ENCODE measurements around the gene XIRP1.

Gene XIRP1

GRCh38 chr3:39207361-39208186, 15.2 kb upstream of the XIRP1 start:
- no peak for FAIRE-seq

GRCh38 chr3:39205919-39206516, 13.6 kb upstream of the XIRP1 start:
- FAIRE-seq: no peak

- FAIRE-seq: no peak
Observed at GRCh38 chr3:39205131-39205530, 12.7 kb upstream of the XIRP1 start.

GRCh38 chr3:39203860-39204259, 11.5 kb upstream of the XIRP1 start:
- no peak for FAIRE-seq

GRCh38 chr3:39203402-39203801, 11.0 kb upstream of the XIRP1 start:
- no peak for FAIRE-seq

- FAIRE-seq: no peak
Observed at GRCh38 chr3:39202094-39202493, 9.7 kb upstream of the XIRP1 start.

- no peak for FAIRE-seq
Observed at GRCh38 chr3:39196671-39197356, 4.4 kb upstream of the XIRP1 start.

- FAIRE-seq: no peak
Observed at GRCh38 chr3:39196034-39196433, 3.6 kb upstream of the XIRP1 start.

GRCh38 chr3:39193391-39193790, 996 bp upstream of the XIRP1 start:
- FAIRE-seq: no peak

GRCh38 chr3:39191773-39192172, 622 bp downstream of the XIRP1 start:
- FAIRE-seq: no peak

GRCh38 chr3:39191111-39191510, 1.3 kb downstream of the XIRP1 start:
- FAIRE-seq: no peak

GRCh38 chr3:39190281-39191025, 1.9 kb downstream of the XIRP1 start:
- FAIRE-seq: no peak

- FAIRE-seq: no peak
Observed at GRCh38 chr3:39189959-39190269, 2.5 kb downstream of the XIRP1 start.

GRCh38 chr3:39189150-39189958, 3.0 kb downstream of the XIRP1 start:
- no peak for FAIRE-seq

- no peak for FAIRE-seq
Observed at GRCh38 chr3:39188271-39189149, 3.9 kb downstream of the XIRP1 start.

GRCh38 chr3:39187372-39188155, 4.8 kb downstream of the XIRP1 start:
- FAIRE-seq: no peak

- no peak for FAIRE-seq
Observed at GRCh38 chr3:39186692-39187151, 5.7 kb downstream of the XIRP1 start.

- no peak for FAIRE-seq
Observed at GRCh38 chr3:39185959-39186691, 6.3 kb downstream of the XIRP1 start.

GRCh38 chr3:39185326-39185958, 7.0 kb downstream of the XIRP1 start:
- FAIRE-seq: no peak

- no peak for FAIRE-seq
Observed at GRCh38 chr3:39184968-39185285, 7.5 kb downstream of the XIRP1 start.

Data from A204.1 (cell line).